ENCODE data around the gene CD2BP2.

The CD2BP2 gene

DNA sequence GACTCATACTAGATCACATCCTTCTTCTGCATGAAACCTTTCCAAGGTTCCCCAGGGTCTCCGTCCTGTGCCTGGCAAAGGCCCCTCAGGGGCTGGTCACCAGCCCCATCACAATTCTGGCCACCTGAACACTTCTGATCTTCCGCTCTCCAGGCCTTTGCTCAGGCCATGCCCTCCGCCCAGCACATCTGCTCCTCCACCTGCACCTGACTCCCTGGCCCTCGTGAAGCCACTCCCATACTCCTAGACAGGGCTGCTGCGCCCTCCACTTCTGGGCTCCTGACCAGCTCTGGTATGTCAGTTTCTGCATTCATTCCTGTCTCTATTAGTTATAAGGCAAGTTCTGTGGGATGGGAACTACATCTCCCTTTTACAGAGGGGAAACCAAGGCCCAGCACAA, 17.6 kb upstream of the CD2BP2 start:
- H3F3A ChIP-seq (ENCODE audit: low read depth): peaks cover 10% of the 10 kb centered on the region
- peaks cover 22% of the 10 kb centered on the region for H4K20me1 ChIP-seq (ENCODE audit: insufficient read depth, low read length, poor library complexity, severe bottlenecking)
- peak overlapping the region; percentile 83 for H3K9ac ChIP-seq (ENCODE audit: low read depth, low read length, poor library complexity, severe bottlenecking)
- no peak overlapping the region for H2AFZ ChIP-seq (ENCODE audit: low read length)
- H3K4me2 ChIP-seq (ENCODE audit: low read depth, low read length, poor library complexity, severe bottlenecking): no peak overlapping the region
- H3K36me3 ChIP-seq (ENCODE audit: insufficient read depth, low read length): no peaks in the 10 kb centered on the region
- no peaks in the 10 kb centered on the region for H3K27me3 ChIP-seq (ENCODE audit: insufficient read depth, low read length, poor library complexity, severe bottlenecking)
- peaks cover 27% of the 10 kb centered on the region for H3K79me2 ChIP-seq (ENCODE audit: insufficient read depth, low read length)
- no peak overlapping the region for H3K4me3 ChIP-seq (ENCODE audit: low read length, poor library complexity, severe bottlenecking)
- H3K9me2 ChIP-seq (replicated peaks; ENCODE audit: low read depth, low read length): no peaks in the 10 kb centered on the region
- peaks cover 31% of the 10 kb centered on the region for H3K4me1 ChIP-seq (ENCODE audit: insufficient read depth, low read length, poor library complexity, severe bottlenecking)
- no peaks in the 10 kb centered on the region for H3K9me3 ChIP-seq (ENCODE audit: insufficient read depth, low read depth, low read length)
- TF ChIP-seq EZH2phosphoT487 (IDR thresholded peaks at IDR 0.05; ENCODE audit: borderline replicate concordance): no peak
- no peak for TF ChIP-seq CTCF (conservative IDR thresholded peaks at IDR 0.05; ENCODE audit: low read length)

GRCh38 chr16:30372038-30372712, 17.1 kb upstream of the CD2BP2 start:
- Histone ChIP-seq H3K9me2 (replicated peaks; ENCODE audit: low read depth, low read length) (no peaks in the 10 kb centered on the region), H3F3A (ENCODE audit: low read depth) (peaks cover 6% of the 10 kb centered on the region), H3K4me1 (ENCODE audit: insufficient read depth, low read length, poor library complexity, severe bottlenecking) (peaks cover 31% of the 10 kb centered on the region), H3K4me2 (ENCODE audit: low read depth, low read length, poor library complexity, severe bottlenecking) (peak overlapping the region; percentile 92), H3K36me3 (ENCODE audit: insufficient read depth, low read length) (no peaks in the 10 kb centered on the region), H3K9ac (ENCODE audit: low read depth, low read length, poor library complexity, severe bottlenecking) (peak overlapping the region; percentile 83), H3K9me3 (ENCODE audit: insufficient read depth, low read depth, low read length) (no peaks in the 10 kb centered on the region), H3K79me2 (ENCODE audit: insufficient read depth, low read length) (peaks cover 33% of the 10 kb centered on the region), H3K4me3 (ENCODE audit: low read length, poor library complexity, severe bottlenecking) (peak overlapping the region; percentile 74), H2AFZ (ENCODE audit: low read length) (no peak overlapping the region), H4K20me1 (ENCODE audit: insufficient read depth, low read length, poor library complexity, severe bottlenecking) (peaks cover 27% of the 10 kb centered on the region), H3K27me3 (ENCODE audit: insufficient read depth, low read length, poor library complexity, severe bottlenecking) (no peaks in the 10 kb centered on the region)
- TF ChIP-seq CTCF (conservative IDR thresholded peaks at IDR 0.05; ENCODE audit: low read length) (no peak), EZH2phosphoT487 (IDR thresholded peaks at IDR 0.05; ENCODE audit: borderline replicate concordance) (no peak)

DNA sequence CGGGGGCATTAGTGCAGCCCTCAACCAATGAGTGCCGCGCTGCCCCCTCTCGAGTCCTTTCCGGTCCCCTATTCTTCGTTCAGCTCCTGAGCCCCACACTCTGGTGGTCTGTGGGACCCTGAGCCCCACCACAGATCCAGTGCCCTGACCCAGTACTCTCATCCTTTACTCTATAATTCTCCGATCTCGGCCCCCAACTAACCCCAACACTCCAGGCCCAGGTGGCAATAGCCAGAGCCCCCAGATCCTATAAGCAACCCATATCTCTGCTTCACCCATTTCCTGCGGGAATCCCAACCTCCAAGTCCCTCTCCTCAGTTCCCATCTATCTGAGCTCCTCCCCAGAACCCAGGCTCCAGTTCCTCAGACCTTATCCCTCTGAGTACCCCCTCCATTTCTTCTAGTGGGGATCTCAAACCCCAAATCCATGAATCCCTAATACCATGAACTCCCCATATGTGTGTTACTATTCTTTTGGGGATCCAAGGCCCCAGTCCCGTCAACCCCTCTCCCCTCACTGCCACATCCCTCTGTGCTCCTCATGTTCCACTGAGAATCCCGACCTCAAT, 16.2 kb upstream of the CD2BP2 start:
- Histone ChIP-seq H3F3A (ENCODE audit: low read depth) (no peaks in the 10 kb centered on the region), H3K36me3 (ENCODE audit: insufficient read depth, low read length) (no peaks in the 10 kb centered on the region), H2AFZ (ENCODE audit: low read length) (peak overlapping the region; percentile 18; the same call in 1 of the 2 replicates), H3K79me2 (ENCODE audit: insufficient read depth, low read length) (peaks cover 41% of the 10 kb centered on the region), H3K9me2 (replicated peaks; ENCODE audit: low read depth, low read length) (no peaks in the 10 kb centered on the region), H3K9me3 (ENCODE audit: insufficient read depth, low read depth, low read length) (no peaks in the 10 kb centered on the region), H3K4me2 (ENCODE audit: low read depth, low read length, poor library complexity, severe bottlenecking) (peak overlapping the region; percentile 92), H3K9ac (ENCODE audit: low read depth, low read length, poor library complexity, severe bottlenecking) (peak overlapping the region; percentile 83), H3K27me3 (ENCODE audit: insufficient read depth, low read length, poor library complexity, severe bottlenecking) (no peaks in the 10 kb centered on the region), H3K4me3 (ENCODE audit: low read length, poor library complexity, severe bottlenecking) (peak overlapping the region; percentile 74), H4K20me1 (ENCODE audit: insufficient read depth, low read length, poor library complexity, severe bottlenecking) (peaks cover 34% of the 10 kb centered on the region), H3K4me1 (ENCODE audit: insufficient read depth, low read length, poor library complexity, severe bottlenecking) (peaks cover 31% of the 10 kb centered on the region)
- TF ChIP-seq EZH2phosphoT487 (IDR thresholded peaks at IDR 0.05; ENCODE audit: borderline replicate concordance) (no peak), CTCF (conservative IDR thresholded peaks at IDR 0.05; ENCODE audit: low read length) (peak; percentile 37; the same call in 1 of the 2 replicates)

Data from Loucy (cell line).